CD4-positive, alpha-beta memory T cell (primary cell): ENCODE results near the gene FSTL3. TPM values are rescaled to one million over a fixed set of nuclear protein-coding genes. Genes with fewer than 3 reads are reported as not detected.

Source experiments
- CTCF ChIA-PET: fragments of 350-600 bp; sonication (Branson Sonifier 250); formaldehyde crosslinking; loops from one replicate; lab custom pipeline; 2021; ENCODE audit warnings: inconsistent platforms; ENCODE audit not compliant: partially characterized antibody; lab: Charles Lee
- POLR2A ChIA-PET: fragments of 350-600 bp; sonication (Branson Sonifier 250); formaldehyde crosslinking; loops from one replicate; lab custom pipeline; 2021; ENCODE audit not compliant: partially characterized antibody; lab: Charles Lee
- DNase-seq, 5 donors: peaks; one replicate each; pipeline versions ENCODE4 v3.0.0 to v3.0.0-alpha.2; 2020 to 2022; ENCODE audit warnings: mixed read lengths in 1 of 5
- H3K27ac ChIP-seq: one replicate; pipeline ENCODE4 v1.7.0; 2013; ENCODE audit warnings: low read depth, low read length
- H3K27me3 ChIP-seq: 2 replicates; pipeline ENCODE4 v1.7.0; 2013; ENCODE audit warnings: mild to moderate bottlenecking, low read length, moderate library complexity; ENCODE audit not compliant: insufficient read depth
- H3K36me3 ChIP-seq: 2 replicates; pipeline ENCODE4 v1.7.0; 2013; ENCODE audit warnings: mild to moderate bottlenecking, low read length, moderate library complexity; ENCODE audit not compliant: insufficient read depth
- H3K4me1 ChIP-seq: 2 replicates; pipeline ENCODE4 v1.7.0; 2013; ENCODE audit warnings: mild to moderate bottlenecking, low read length, moderate library complexity; ENCODE audit not compliant: insufficient read depth
- H3K4me3 ChIP-seq, 2 donors: one replicate each; pipeline ENCODE4 v1.7.0; 2013; ENCODE audit warnings: low read length in 2 of 2, mild to moderate bottlenecking in 1 of 2
- H3K9me3 ChIP-seq, 2 donors: one replicate each; pipeline ENCODE4 v1.7.0; 2013; ENCODE audit warnings: low read length in 2 of 2, control low read depth in 1 of 2; ENCODE audit not compliant: control insufficient read depth in 1 of 2
- H3K27ac Mint-ChIP-seq, 7 donors: one replicate each; pipeline ENCODE4 v1.8.0; 2020 to 2021; ENCODE audit warnings: mixed read lengths in 7 of 7, mild to moderate bottlenecking in 6 of 7, inconsistent platforms in 3 of 7, moderate library complexity in 3 of 7
- H3K27me3 Mint-ChIP-seq, 2 donors: one replicate each; pipeline ENCODE4 v1.8.0; 2020 to 2021; ENCODE audit warnings: mixed read lengths in 2 of 2
- H3K36me3 Mint-ChIP-seq, 2 donors: one replicate each; pipeline ENCODE4 v1.8.0; 2020 to 2021; ENCODE audit warnings: mixed read lengths in 2 of 2, inconsistent platforms in 1 of 2, mild to moderate bottlenecking in 1 of 2
- H3K4me1 Mint-ChIP-seq, 4 donors: one replicate each; pipeline ENCODE4 v1.8.0; 2020 to 2021; ENCODE audit warnings: mixed read lengths in 4 of 4, mild to moderate bottlenecking in 1 of 4
- H3K4me3 Mint-ChIP-seq, 8 donors: one replicate each; pipeline ENCODE4 v1.8.0; 2020 to 2021; ENCODE audit warnings: mixed read lengths in 8 of 8, mild to moderate bottlenecking in 7 of 8, moderate library complexity in 6 of 8, inconsistent platforms in 3 of 8
- H3K9me3 Mint-ChIP-seq, 8 donors: one replicate each; pipeline ENCODE4 v1.8.0; 2020 to 2021; ENCODE audit warnings: mixed read lengths in 8 of 8, mild to moderate bottlenecking in 5 of 8, inconsistent platforms in 3 of 8, moderate library complexity in 1 of 8
- intact Hi-C: fragments of 100-400 bp; cut with micrococcal nuclease; formaldehyde crosslinking; loops from one replicate; pipeline ENCODE4 v1.15.1; 2023
- polyA plus RNA-seq, 2 donors: library from polyadenylated mRNA; unstranded; fragments of 300-500 nt; fragmentation: Illumina TruSeq; gene quantifications; one replicate each; pipeline ENCODE4 v1.2.3, GENCODE V29; 2021
- total RNA-seq, 2 experiments: library from RNA; stranded (reverse); gene quantifications; one replicate each; pipeline ENCODE4 v1.2.3, GENCODE V29; 2021

Gene FSTL3
- total and polyA plus RNA-seq, 4 experiments from 2014 or later: 2.0 to 3.4 (median 2.5) TPM

GRCh38 chr19:661427-662196 is 14.6 kb upstream of the FSTL3 start:
- POLR2A ChIA-PET: interaction anchor here (0.5 to 6.1 kb wide), 16 partner anchors 13 to 542 kb away, joined by 3 to 54 read pairs (median 6); partner anchors contain the start of genes ARHGAP45, CDC34, FGF22 and POLRMT
- peak overlapping the region; percentile 83 to 99 for H3K4me3 ChIP-seq
- H3K27me3 Mint-ChIP-seq: peaks cover 0 to 3% of the 10 kb centered on the region in 2 donors
- peaks cover 0 to 2% (median 0%) of the 10 kb centered on the region in 8 donors for H3K9me3 Mint-ChIP-seq
- peak; percentile 75 to 86 (median 78) for DNase-seq
- no peaks in the 10 kb centered on the region for H3K9me3 ChIP-seq
- intact Hi-C loops: loop anchor here (1.0 to 2.0 kb wide), 3 partner anchors 23 to 155 kb away; partner anchors contain the start of genes FGF22 and TPGS1
- peak overlapping the region; percentile 96 for H3K27ac ChIP-seq
- peaks cover 9 to 65% (median 44%) of the 10 kb centered on the region in 4 donors for H3K4me1 Mint-ChIP-seq
- H3K27ac Mint-ChIP-seq: peak overlapping the region; percentile 97 to 100 (median 99)
- H3K36me3 Mint-ChIP-seq: peaks cover 3 to 30% of the 10 kb centered on the region in 2 donors
- no peaks in the 10 kb centered on the region for H3K27me3 ChIP-seq
- H3K36me3 ChIP-seq: peaks cover 6% of the 10 kb centered on the region
- CTCF ChIA-PET: interaction anchor here (1.2 kb wide), 1 partner anchor 34 kb away, joined by 7 read pairs; no protein-coding TSS in a partner anchor
- H3K4me1 ChIP-seq: peaks cover 61% of the 10 kb centered on the region
- H3K4me3 Mint-ChIP-seq: peak overlapping the region; percentile 94 to 100 (median 98)

- Mint-ChIP-seq H3K4me3 (peak overlapping the region; percentile 94 to 100 (median 98)), H3K27me3 (peaks cover 0 to 3% of the 10 kb centered on the region in 2 donors), H3K9me3 (peaks cover 0 to 2% (median 0%) of the 10 kb centered on the region in 8 donors), H3K36me3 (peaks cover 3 to 27% of the 10 kb centered on the region in 2 donors), H3K27ac (peak overlapping the region; percentile 97 to 100 (median 99)), H3K4me1 (peaks cover 8 to 60% (median 39%) of the 10 kb centered on the region in 4 donors)
- Histone ChIP-seq H3K4me1 (peaks cover 53% of the 10 kb centered on the region), H3K27me3 (no peaks in the 10 kb centered on the region), H3K4me3 (peak overlapping the region; percentile 83 to 99), H3K9me3 (no peaks in the 10 kb centered on the region), H3K27ac (peak overlapping the region; percentile 96), H3K36me3 (peaks cover 6% of the 10 kb centered on the region)
- peak; percentile 66 to 85 (median 76) for DNase-seq
- intact Hi-C loops: loop anchor here (2.0 kb wide), 1 partner anchor 156 kb away; the partner anchor contains the start of gene TPGS1
- ChIA-PET POLR2A (interaction anchor here (0.8 to 6.1 kb wide), 17 partner anchors 14 to 541 kb away, joined by 3 to 54 read pairs (median 5); partner anchors contain the start of genes FSTL3, POLRMT and TPGS1), CTCF (interaction anchor here (1.0 to 1.9 kb wide), 2 partner anchors 17 to 71 kb away, joined by 7 to 8 read pairs; no protein-coding TSS in a partner anchor)
Measured at GRCh38 chr19:662207-662961, 13.8 kb upstream of the FSTL3 start.

GRCh38 chr19:662962-663681 is 13.1 kb upstream of the FSTL3 start, which contains the start of gene RNF126:
RNF126 (minus strand) TSS chr19:663214; CDS start chr19:663121, 93 bp downstream.
- Mint-ChIP-seq H3K27me3 (peaks cover 0 to 3% of the 10 kb centered on the region in 2 donors), H3K9me3 (peaks cover 0 to 4% (median 0%) of the 10 kb centered on the region in 8 donors), H3K27ac (peak within 1 kb of the TSS; percentile 97 to 100 (median 99)), H3K4me3 (peak within 1 kb of the TSS; percentile 94 to 100 (median 98)), H3K4me1 (peaks cover 7 to 53% (median 34%) of the 10 kb centered on the region in 4 donors), H3K36me3 (peaks cover 3 to 27% of the 10 kb centered on the region in 2 donors)
- peak within 1 kb of the TSS; percentile 83 to 99 for H3K4me3 ChIP-seq
- POLR2A ChIA-PET: interaction anchor here (0.6 to 6.1 kb wide), 16 partner anchors 8 to 156 kb away, joined by 3 to 54 read pairs (median 4); partner anchors contain the start of genes BSG, FSTL3, POLRMT and TPGS1
- H3K27ac ChIP-seq: peak within 1 kb of the TSS; percentile 96
- CTCF ChIA-PET: interaction anchor here (1.0 to 1.9 kb wide), 4 partner anchors 17 to 79 kb away, joined by 3 to 8 read pairs (median 6); no protein-coding TSS in a partner anchor
- no peaks in the 10 kb centered on the region for H3K27me3 ChIP-seq
- peaks cover 46% of the 10 kb centered on the region for H3K4me1 ChIP-seq
- peaks cover 6% of the 10 kb centered on the region for H3K36me3 ChIP-seq
- intact Hi-C loops: loop anchor here (1.0 to 2.0 kb wide), 5 partner anchors 17 to 230 kb away; partner anchors contain the start of genes BSG, MED16, PTBP1 and RNU6-9
- peak; percentile 86 to 90 (median 89) for DNase-seq
- H3K9me3 ChIP-seq: no peaks in the 10 kb centered on the region

DNA sequence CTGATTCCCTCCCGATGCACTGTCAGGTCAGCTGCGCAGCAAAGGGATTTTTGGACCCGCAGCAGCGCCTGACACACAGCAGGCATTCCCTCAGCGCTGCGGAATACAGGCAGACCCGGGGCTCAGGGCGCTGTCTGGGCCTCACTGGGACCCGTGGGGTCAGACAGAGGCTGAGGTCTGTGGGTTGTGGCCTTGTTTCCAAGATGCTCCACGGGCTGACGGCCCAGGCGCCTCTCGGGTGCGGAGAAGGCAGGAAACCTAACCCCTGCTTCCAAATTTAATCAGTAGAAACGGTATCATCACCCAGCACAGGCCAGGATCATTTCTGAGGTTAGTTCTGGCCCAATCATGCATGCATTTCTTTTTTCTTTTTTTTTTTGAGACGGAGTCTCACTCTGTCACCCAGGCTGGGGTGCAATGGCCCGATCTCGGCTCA is 12.5 kb upstream of the FSTL3 start:
- ChIA-PET CTCF (interaction anchor here (1.0 to 1.9 kb wide), 4 partner anchors 16 to 79 kb away, joined by 3 to 8 read pairs (median 6); no protein-coding TSS in a partner anchor), POLR2A (interaction anchor here (0.6 to 6.1 kb wide), 16 partner anchors 9 to 157 kb away, joined by 3 to 54 read pairs (median 4); partner anchors contain the start of genes BSG, FSTL3, POLRMT and TPGS1)
- Histone ChIP-seq H3K4me1 (peaks cover 40% of the 10 kb centered on the region), H3K36me3 (peaks cover 3% of the 10 kb centered on the region), H3K4me3 (peak overlapping the region in 1 of 2 donors; percentile 53), H3K27me3 (no peaks in the 10 kb centered on the region), H3K27ac (peak overlapping the region; percentile 85), H3K9me3 (no peaks in the 10 kb centered on the region)
- Mint-ChIP-seq H3K36me3 (peaks cover 3 to 27% of the 10 kb centered on the region in 2 donors), H3K9me3 (peaks cover 0 to 4% (median 0%) of the 10 kb centered on the region in 8 donors), H3K4me3 (peak overlapping the region; percentile 75 to 89 (median 80)), H3K4me1 (peaks cover 7 to 50% (median 30%) of the 10 kb centered on the region in 4 donors), H3K27ac (peak overlapping the region; percentile 87 to 97 (median 90)), H3K27me3 (peaks cover 0 to 3% of the 10 kb centered on the region in 2 donors)
- DNase-seq: no peak
- intact Hi-C loops: loop anchor here (1.0 to 2.0 kb wide), 5 partner anchors 17 to 230 kb away; partner anchors contain the start of genes BSG, MED16, PTBP1 and RNU6-9

DNA sequence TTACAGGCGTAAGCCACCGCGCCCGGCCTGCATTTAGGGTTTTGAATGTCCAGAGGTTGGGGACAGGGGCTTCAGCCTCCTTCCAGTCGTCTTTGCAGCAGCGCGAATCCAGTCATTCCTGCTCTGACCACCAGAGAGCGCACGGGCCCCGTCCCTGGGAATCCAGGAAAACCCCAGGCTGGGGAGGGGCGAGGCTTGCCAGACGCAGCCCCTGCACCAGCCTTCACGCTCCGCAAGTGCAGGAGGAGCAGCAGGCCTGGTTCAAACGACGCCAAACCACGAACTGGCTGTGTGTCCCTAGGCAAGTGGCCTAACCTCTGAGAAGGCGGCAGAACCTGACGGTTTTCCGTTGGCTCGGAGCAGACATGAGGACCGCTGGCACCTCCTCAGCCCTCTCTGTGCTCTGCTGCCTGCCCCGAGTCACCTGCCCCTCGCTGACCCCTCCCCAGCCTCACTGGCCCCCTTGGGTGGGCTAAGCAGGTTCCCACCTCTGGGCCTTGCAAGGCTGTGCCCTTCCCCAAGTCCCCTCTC is 11.2 kb upstream of the FSTL3 start:
- Histone ChIP-seq H3K4me3 (no peak overlapping the region), H3K4me1 (peaks cover 27% of the 10 kb centered on the region), H3K9me3 (no peaks in the 10 kb centered on the region), H3K27ac (no peak overlapping the region), H3K36me3 (no peaks in the 10 kb centered on the region), H3K27me3 (no peaks in the 10 kb centered on the region)
- Mint-ChIP-seq H3K36me3 (peaks cover 3 to 22% of the 10 kb centered on the region in 2 donors), H3K27me3 (peaks cover 2 to 8% of the 10 kb centered on the region in 2 donors), H3K4me1 (peaks cover 4 to 40% (median 22%) of the 10 kb centered on the region in 4 donors), H3K4me3 (peak overlapping the region; percentile 51 to 83 (median 74)), H3K27ac (peak overlapping the region; percentile 61 to 97 (median 88)), H3K9me3 (peaks cover 0 to 9% (median 0%) of the 10 kb centered on the region in 8 donors)
- DNase-seq: peak; percentile 69 to 86 (median 75)
- intact Hi-C loops: loop anchor here (1.0 kb wide), 1 partner anchor 69 kb away; no protein-coding TSS in a partner anchor
- CTCF ChIA-PET: interaction anchor here (0.6 to 0.9 kb wide), 5 partner anchors 34 to 111 kb away, joined by 3 to 5 read pairs (median 3); no protein-coding TSS in a partner anchor
- POLR2A ChIA-PET: no interaction called here
